ENCODE data around the gene ZNF416. TPM values are rescaled to one million over a fixed set of nuclear protein-coding genes. Genes with fewer than 3 reads are reported as not detected.

Gene ZNF416
- 5.7 TPM for total RNA-seq

GRCh38 chr19:57578487-57579205, at the start of gene ZNF416:
TSS of gene ZNF416 (minus strand) at chr19:57578911. CDS start at chr19:57578704, 207 bp downstream.
- H3K9me3 ChIP-seq (ENCODE audit: low read depth, low read length) = peaks cover 21% of the 10 kb centered on the region
- peaks cover 23% of the 10 kb centered on the region for H3K4me1 ChIP-seq (ENCODE audit: insufficient read depth, low read length)
- H3K4me3 ChIP-seq (ENCODE audit: low read length) = peak within 1 kb of the TSS; percentile 71
- H3K27me3 ChIP-seq (ENCODE audit: insufficient read depth, low read length) = no peaks in the 10 kb centered on the region

DNA sequence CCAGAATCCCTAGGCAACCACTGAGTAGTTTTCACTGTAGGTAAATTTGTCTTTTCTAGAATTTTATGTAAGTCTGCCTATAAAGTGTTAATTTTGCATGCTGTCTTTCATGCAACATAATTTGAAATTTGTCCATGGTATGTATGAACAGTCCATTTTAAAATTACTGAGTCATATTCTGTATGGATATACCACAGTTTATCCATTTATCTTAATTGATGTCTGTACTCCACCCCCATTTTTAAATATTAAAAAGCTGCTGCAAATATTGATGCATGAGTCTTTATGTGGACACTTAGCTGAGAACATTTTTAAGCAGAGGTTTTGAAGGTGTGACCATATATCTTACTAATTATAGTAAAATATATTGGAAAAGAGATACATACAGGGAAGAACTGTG, 44.4 kb upstream of the ZNF416 start:
- peaks cover 91% of the 10 kb centered on the region for H3K9me3 ChIP-seq (ENCODE audit: low read depth, low read length)

GRCh38 chr19:57620673-57621348, 42.1 kb upstream of the ZNF416 start:
- H3K27me3 ChIP-seq (ENCODE audit: insufficient read depth, low read length) = no peaks in the 10 kb centered on the region
- H3K4me3 ChIP-seq (ENCODE audit: low read length) = no peak overlapping the region
- no peaks in the 10 kb centered on the region for H3K4me1 ChIP-seq (ENCODE audit: insufficient read depth, low read length)
- H3K9me3 ChIP-seq (ENCODE audit: low read depth, low read length) = peaks cover 100% of the 10 kb centered on the region

More for the DNA sequence above, 44.4 kb upstream of the ZNF416 start:
- H3K4me1 ChIP-seq (ENCODE audit: insufficient read depth, low read length) = no peaks in the 10 kb centered on the region
- no peak overlapping the region for H3K4me3 ChIP-seq (ENCODE audit: low read length)
- no peaks in the 10 kb centered on the region for H3K27me3 ChIP-seq (ENCODE audit: insufficient read depth, low read length)

DNA sequence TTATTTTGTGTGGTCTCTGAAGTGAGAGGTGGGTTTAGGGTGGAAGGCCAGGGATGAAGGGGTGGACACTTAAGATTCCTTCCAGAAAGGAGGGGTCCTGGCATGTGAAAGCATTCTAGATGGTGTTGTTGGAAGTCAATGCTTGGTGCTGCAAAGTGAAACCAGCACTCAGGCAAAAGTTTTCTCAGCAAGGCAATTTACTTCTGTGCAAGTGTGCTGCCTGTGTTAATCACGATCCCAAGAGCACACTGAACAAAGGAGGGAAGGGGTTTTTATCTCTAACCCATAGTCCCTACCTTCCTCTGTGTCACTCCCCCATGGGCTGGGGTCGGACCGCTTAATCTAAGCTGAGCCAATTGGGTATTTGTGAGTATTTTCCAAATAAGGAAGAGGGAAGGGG, 36.6 kb upstream of the ZNF416 start:
- Histone ChIP-seq H3K9me3 (ENCODE audit: low read depth, low read length) (peaks cover 54% of the 10 kb centered on the region), H3K4me3 (ENCODE audit: low read length) (no peak overlapping the region), H3K27me3 (ENCODE audit: insufficient read depth, low read length) (no peaks in the 10 kb centered on the region), H3K4me1 (ENCODE audit: insufficient read depth, low read length) (peaks cover 14% of the 10 kb centered on the region)

- Histone ChIP-seq H3K9me3 (ENCODE audit: low read depth, low read length) (peaks cover 42% of the 10 kb centered on the region), H3K4me1 (ENCODE audit: insufficient read depth, low read length) (peaks cover 14% of the 10 kb centered on the region), H3K27me3 (ENCODE audit: insufficient read depth, low read length) (no peaks in the 10 kb centered on the region), H3K4me3 (ENCODE audit: low read length) (peak within 1 kb of the TSS; percentile 83)
These were observed 35.4 kb upstream of the ZNF416 start, which contains the start of gene ZNF134 for GRCh38 chr19:57613941-57614743. TSS of gene ZNF134 (plus strand) at chr19:57614242. CDS start at chr19:57619469, 5,227 bp downstream.

- Histone ChIP-seq H3K9me3 (ENCODE audit: low read depth, low read length) (peaks cover 36% of the 10 kb centered on the region), H3K4me3 (ENCODE audit: low read length) (no peak overlapping the region), H3K27me3 (ENCODE audit: insufficient read depth, low read length) (no peaks in the 10 kb centered on the region), H3K4me1 (ENCODE audit: insufficient read depth, low read length) (peaks cover 14% of the 10 kb centered on the region)
These were observed 32.4 kb upstream of the ZNF416 start for GRCh38 chr19:57611113-57611512.

DNA sequence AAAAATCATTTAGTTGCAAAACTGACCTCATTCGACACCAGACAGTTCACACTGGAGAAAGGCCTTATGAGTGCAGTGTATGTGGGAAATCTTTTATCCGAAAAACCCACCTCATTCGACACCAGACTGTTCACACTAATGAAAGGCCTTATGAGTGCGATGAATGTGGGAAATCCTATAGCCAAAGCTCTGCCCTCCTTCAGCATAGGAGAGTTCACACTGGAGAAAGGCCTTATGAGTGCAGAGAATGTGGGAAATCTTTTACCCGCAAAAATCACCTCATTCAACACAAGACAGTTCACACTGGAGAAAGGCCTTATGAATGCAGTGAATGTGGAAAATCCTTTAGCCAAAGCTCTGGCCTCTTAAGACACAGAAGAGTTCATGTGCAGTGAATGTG, 28.2 kb upstream of the ZNF416 start:
- no peaks in the 10 kb centered on the region for H3K4me1 ChIP-seq (ENCODE audit: insufficient read depth, low read length)
- H3K4me3 ChIP-seq (ENCODE audit: low read length) = no peak overlapping the region
- H3K9me3 ChIP-seq (ENCODE audit: low read depth, low read length) = peaks cover 51% of the 10 kb centered on the region
- no peaks in the 10 kb centered on the region for H3K27me3 ChIP-seq (ENCODE audit: insufficient read depth, low read length)

DNA sequence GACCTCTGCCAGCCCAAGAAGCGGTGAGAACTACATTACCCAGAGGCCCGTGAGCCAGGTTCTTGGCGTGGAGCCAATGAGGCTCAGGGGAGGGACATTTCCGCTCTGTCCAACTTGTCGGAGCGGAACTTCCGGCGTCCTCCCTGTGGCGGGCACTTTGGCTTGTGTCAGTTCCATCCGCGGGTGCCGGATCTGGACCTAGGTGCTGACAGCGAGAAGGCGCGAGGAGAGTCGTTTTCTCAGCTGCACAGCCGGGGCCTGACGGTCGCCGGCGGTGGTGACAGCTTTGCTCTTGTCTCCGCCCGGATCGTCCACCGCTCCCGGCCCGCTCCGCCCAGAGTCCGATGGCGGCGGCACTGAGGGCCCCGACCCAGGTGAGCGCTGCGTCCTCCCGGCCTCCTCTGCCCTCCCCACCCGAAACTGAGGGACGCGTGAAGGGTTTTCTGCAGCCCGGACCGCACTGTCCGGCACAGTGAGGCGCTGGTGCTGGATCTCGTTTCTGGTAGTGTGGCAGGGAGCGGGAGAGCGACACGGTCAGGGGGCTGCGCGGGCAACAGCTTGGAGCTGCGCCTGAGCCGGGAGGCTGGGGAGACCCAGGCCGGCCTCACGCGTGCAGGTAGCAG, 21.2 kb upstream of the ZNF416 start, which contains the start of gene ZNF530:
Gene ZNF530 (plus strand): TSS at position 125 of the 623 bp plus-strand sequence. CDS start 4,461 bp downstream, outside the sequence.
- Histone ChIP-seq H3K4me1 (ENCODE audit: insufficient read depth, low read length) (peaks cover 9% of the 10 kb centered on the region), H3K4me3 (ENCODE audit: low read length) (peak within 1 kb of the TSS; percentile 56), H3K27me3 (ENCODE audit: insufficient read depth, low read length) (no peaks in the 10 kb centered on the region), H3K9me3 (ENCODE audit: low read depth, low read length) (peaks cover 19% of the 10 kb centered on the region)

- H3K4me1 ChIP-seq (ENCODE audit: insufficient read depth, low read length) = peaks cover 9% of the 10 kb centered on the region
- peak overlapping the region; percentile 56 for H3K4me3 ChIP-seq (ENCODE audit: low read length)
- peaks cover 14% of the 10 kb centered on the region for H3K9me3 ChIP-seq (ENCODE audit: low read depth, low read length)
- no peaks in the 10 kb centered on the region for H3K27me3 ChIP-seq (ENCODE audit: insufficient read depth, low read length)
These were observed 20.7 kb upstream of the ZNF416 start for GRCh38 chr19:57599377-57599760.

GRCh38 chr19:57587529-57587928, 8.8 kb upstream of the ZNF416 start:
- Histone ChIP-seq H3K27me3 (ENCODE audit: insufficient read depth, low read length) (no peaks in the 10 kb centered on the region), H3K9me3 (ENCODE audit: low read depth, low read length) (peaks cover 60% of the 10 kb centered on the region), H3K4me1 (ENCODE audit: insufficient read depth, low read length) (peaks cover 16% of the 10 kb centered on the region), H3K4me3 (ENCODE audit: low read length) (no peak overlapping the region)

- Histone ChIP-seq H3K9me3 (ENCODE audit: low read depth, low read length) (peaks cover 22% of the 10 kb centered on the region), H3K27me3 (ENCODE audit: insufficient read depth, low read length) (no peaks in the 10 kb centered on the region), H3K4me3 (ENCODE audit: low read length) (peak within 1 kb of the TSS; percentile 44), H3K4me1 (ENCODE audit: insufficient read depth, low read length) (peaks cover 22% of the 10 kb centered on the region)
These were observed 5.1 kb upstream of the ZNF416 start, which contains the start of gene ZIK1 for GRCh38 chr19:57583521-57584416. TSS of gene ZIK1 (plus strand) at chr19:57584145. CDS start at chr19:57584357, 212 bp downstream.

DNA sequence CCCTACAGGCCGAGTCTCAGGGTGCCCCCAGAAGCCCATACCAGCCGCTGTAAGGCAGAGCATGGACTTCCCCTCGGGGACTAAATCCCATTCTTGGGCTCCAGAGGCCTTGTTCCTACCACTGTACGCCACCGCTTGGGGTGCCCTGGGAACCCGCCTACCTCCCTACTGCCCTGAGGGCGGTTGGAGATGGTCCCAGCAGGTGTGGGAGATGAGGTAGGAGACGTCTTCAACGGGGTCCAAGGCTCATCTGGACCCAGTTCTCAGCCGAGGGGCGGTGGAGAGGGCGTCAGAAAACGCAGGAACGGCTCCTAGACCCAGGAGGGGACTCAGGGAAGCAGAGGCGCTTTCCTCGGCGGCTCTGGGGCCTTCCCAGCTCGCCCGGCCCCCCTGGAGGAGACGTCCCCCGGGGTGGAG, 4.4 kb upstream of the ZNF416 start:
- H3K9me3 ChIP-seq (ENCODE audit: low read depth, low read length) = peaks cover 15% of the 10 kb centered on the region
- H3K4me1 ChIP-seq (ENCODE audit: insufficient read depth, low read length) = peaks cover 26% of the 10 kb centered on the region
- H3K4me3 ChIP-seq (ENCODE audit: low read length) = no peak overlapping the region

GRCh38 chr19:57576661-57577060, 2.0 kb downstream of the ZNF416 start:
- H3K4me3 ChIP-seq (ENCODE audit: low read length) = no peak overlapping the region
- H3K4me1 ChIP-seq (ENCODE audit: insufficient read depth, low read length) = peaks cover 16% of the 10 kb centered on the region
- H3K27me3 ChIP-seq (ENCODE audit: insufficient read depth, low read length) = no peaks in the 10 kb centered on the region
- peaks cover 41% of the 10 kb centered on the region for H3K9me3 ChIP-seq (ENCODE audit: low read depth, low read length)

More for the DNA sequence above, 4.4 kb upstream of the ZNF416 start:
- no peaks in the 10 kb centered on the region for H3K27me3 ChIP-seq (ENCODE audit: insufficient read depth, low read length)
